ENCODE measurements around the gene UMAD1. TPM values are rescaled to one million over a fixed set of nuclear protein-coding genes. Genes with fewer than 3 reads are reported as not detected.
A peak's percentile ranks its signal among the peaks of the same experiment; 100 is the strongest.

The UMAD1 gene
- total RNA-seq, 1 donor from 2014 or later: 16.4 TPM

DNA sequence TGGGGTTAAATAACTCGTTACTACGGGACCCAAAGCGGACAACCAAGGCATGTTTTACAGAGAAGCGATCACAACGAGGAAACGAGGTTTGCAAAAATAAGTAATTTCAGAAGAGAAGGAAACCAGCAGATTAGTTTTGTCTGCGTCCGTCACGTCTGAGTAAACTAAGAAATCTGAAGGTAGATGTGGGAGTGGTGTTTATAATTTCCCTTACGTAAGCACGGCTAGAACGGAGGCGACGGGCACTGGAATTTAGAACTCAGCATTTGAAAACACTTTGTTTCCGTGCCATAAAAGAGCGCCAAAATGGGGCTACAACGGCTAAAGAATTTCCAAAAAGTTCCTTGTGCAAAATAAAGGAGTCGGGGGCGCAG is 718 bp upstream of the UMAD1 start:
- intact Hi-C loops (cut with micrococcal nuclease): no loop called here

DNA sequence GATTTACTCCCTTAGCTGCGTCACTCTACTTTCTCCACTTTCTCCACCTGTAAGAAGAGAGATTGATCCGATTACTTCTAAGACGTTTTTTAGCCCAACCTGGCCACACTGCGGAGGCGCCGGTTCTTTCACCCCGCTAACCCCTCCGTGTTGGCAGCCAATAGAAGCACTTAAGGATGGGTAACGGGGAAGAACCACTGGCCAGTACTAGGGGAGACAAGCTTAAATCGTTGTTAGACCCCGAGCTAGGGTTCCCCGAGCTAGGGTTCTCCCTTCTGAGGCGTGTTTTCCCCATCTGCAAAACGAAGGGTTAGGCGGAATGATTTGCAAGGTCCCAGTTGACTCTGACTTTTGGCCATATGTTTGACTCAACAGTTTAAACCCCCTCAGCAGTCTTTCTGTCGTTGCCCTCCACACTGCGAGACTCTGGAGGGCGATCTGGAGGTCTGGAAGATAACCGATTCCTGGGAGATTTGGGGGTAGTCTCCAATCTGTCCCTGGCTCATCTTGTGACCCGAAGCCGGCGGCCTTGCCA is 644 bp downstream of the UMAD1 start:
- no peak for TF ChIP-seq CTCF (IDR thresholded peaks at IDR 0.05; ENCODE audit: borderline replicate concordance)
- no peak for DNase-seq
- intact Hi-C loops (cut with micrococcal nuclease): no loop called here

More for the DNA sequence above, 718 bp upstream of the UMAD1 start:
- Histone ChIP-seq H3K9me3 (replicated peaks) (no peaks in the 10 kb centered on the region), H3K27ac (replicated peaks) (peak overlapping the region; percentile 90), H3K4me3 (peak overlapping the region; percentile 85), H3K36me3 (peaks cover 30% of the 10 kb centered on the region), H3K27me3 (ENCODE audit: low read depth) (no peaks in the 10 kb centered on the region), H3K4me1 (peaks cover 34% of the 10 kb centered on the region)
- DNase-seq: no peak
- no peak for TF ChIP-seq CTCF (IDR thresholded peaks at IDR 0.05; ENCODE audit: borderline replicate concordance)

GRCh38 chr7:7642081-7642480 is 1.5 kb downstream of the UMAD1 start:
- Histone ChIP-seq H3K36me3 (peaks cover 8% of the 10 kb centered on the region), H3K27me3 (ENCODE audit: low read depth) (no peaks in the 10 kb centered on the region), H3K4me1 (peaks cover 34% of the 10 kb centered on the region), H3K9me3 (replicated peaks) (no peaks in the 10 kb centered on the region), H3K27ac (replicated peaks) (peak overlapping the region; percentile 90), H3K4me3 (peak overlapping the region; percentile 85)
- intact Hi-C loops (cut with micrococcal nuclease): no loop called here
- TF ChIP-seq CTCF (IDR thresholded peaks at IDR 0.05; ENCODE audit: borderline replicate concordance): no peak
- DNase-seq: no peak

More for the DNA sequence above, 644 bp downstream of the UMAD1 start:
- no peaks in the 10 kb centered on the region for H3K27me3 ChIP-seq (ENCODE audit: low read depth)
- peak overlapping the region; percentile 85 for H3K4me3 ChIP-seq
- no peaks in the 10 kb centered on the region for H3K9me3 ChIP-seq (replicated peaks)
- H3K36me3 ChIP-seq: peaks cover 16% of the 10 kb centered on the region
- peaks cover 34% of the 10 kb centered on the region for H3K4me1 ChIP-seq
- H3K27ac ChIP-seq (replicated peaks): peak overlapping the region; percentile 90

DNA sequence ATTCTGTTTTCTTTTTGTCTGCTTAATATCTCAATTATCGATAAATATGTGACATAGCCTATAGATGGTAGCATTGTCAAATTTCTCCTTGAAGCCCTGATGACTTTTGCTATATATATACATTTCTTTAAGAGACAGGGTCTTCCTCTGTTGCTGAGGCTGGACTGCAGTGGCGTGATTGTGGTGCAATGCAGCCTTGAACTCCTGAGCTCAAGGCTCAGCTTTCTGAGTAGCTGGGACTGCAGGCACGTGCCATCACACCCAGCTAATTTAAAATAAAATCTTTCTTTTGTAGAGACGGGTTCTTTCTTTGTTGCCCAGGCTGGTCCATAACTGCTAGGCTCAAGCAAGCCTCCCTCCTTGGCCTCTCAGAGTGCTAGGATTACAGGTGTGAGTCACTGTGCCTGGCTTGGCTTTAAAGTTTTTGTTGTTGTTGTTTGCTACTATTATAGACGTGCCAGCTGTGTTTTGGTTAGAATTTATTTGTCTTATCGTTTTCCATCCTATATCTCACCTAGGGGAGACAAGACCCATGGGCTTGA is 7.0 kb downstream of the UMAD1 start:
- Histone ChIP-seq H3K9me3 (replicated peaks) (no peaks in the 10 kb centered on the region), H3K4me1 (peaks cover 14% of the 10 kb centered on the region), H3K27me3 (ENCODE audit: low read depth) (no peaks in the 10 kb centered on the region), H3K4me3 (no peak overlapping the region), H3K27ac (replicated peaks) (no peak overlapping the region), H3K36me3 (no peaks in the 10 kb centered on the region)
- intact Hi-C loops (cut with micrococcal nuclease): no loop called here
- TF ChIP-seq CTCF (IDR thresholded peaks at IDR 0.05; ENCODE audit: borderline replicate concordance): no peak
- no peak for DNase-seq

DNA sequence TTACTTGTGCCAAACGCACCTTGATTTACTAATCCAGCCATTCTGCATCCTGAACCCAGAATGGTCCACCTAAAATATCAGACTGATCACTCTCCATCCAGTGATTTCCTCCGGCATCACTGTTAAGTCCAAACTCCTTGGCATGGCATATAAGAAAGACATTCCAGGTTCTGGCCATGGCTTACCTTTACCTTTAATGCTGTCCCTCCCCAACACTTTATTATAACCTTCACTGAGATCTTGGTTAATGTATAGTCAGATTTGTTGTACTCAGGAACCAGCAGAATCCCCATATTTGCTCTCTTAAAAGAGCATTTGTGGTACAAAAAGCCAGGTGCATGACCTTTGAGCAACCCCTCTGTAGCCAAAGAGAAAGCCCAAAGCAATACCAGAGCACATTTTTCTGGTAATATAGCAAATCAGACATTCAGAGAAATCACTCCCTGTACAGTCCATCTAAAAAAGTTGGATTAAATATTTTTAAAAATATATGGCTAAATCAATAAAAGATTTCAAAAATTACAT is 10.2 kb downstream of the UMAD1 start:
- intact Hi-C loops (cut with micrococcal nuclease): no loop called here
- no peak for DNase-seq
- TF ChIP-seq CTCF (IDR thresholded peaks at IDR 0.05; ENCODE audit: borderline replicate concordance): no peak

More for the DNA sequence above, 10.2 kb downstream of the UMAD1 start:
- Histone ChIP-seq H3K27me3 (ENCODE audit: low read depth) (no peaks in the 10 kb centered on the region), H3K4me3 (no peak overlapping the region), H3K36me3 (no peaks in the 10 kb centered on the region), H3K27ac (replicated peaks) (no peak overlapping the region), H3K4me1 (peaks cover 33% of the 10 kb centered on the region), H3K9me3 (replicated peaks) (no peaks in the 10 kb centered on the region)
